Measurements from ENCODE around the gene FBXL13.

GRCh38 chr7:102813191-102814024 is 261.2 kb downstream of the FBXL13 start:
- TF ChIP-seq CTCF (IDR thresholded peaks at IDR 0.05) (no peak), POLR2A (IDR thresholded peaks at IDR 0.05) (no peak)
